ENCODE measurements around the gene GCNA.

The GCNA gene, protein sequence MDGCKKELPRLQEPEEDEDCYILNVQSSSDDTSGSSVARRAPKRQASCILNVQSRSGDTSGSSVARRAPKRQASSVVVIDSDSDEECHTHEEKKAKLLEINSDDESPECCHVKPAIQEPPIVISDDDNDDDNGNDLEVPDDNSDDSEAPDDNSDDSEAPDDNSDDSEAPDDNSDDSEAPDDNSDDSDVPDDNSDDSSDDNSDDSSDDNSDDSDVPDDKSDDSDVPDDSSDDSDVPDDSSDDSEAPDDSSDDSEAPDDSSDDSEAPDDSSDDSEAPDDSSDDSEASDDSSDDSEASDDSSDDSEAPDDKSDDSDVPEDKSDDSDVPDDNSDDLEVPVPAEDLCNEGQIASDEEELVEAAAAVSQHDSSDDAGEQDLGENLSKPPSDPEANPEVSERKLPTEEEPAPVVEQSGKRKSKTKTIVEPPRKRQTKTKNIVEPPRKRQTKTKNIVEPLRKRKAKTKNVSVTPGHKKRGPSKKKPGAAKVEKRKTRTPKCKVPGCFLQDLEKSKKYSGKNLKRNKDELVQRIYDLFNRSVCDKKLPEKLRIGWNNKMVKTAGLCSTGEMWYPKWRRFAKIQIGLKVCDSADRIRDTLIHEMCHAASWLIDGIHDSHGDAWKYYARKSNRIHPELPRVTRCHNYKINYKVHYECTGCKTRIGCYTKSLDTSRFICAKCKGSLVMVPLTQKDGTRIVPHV

DNA sequence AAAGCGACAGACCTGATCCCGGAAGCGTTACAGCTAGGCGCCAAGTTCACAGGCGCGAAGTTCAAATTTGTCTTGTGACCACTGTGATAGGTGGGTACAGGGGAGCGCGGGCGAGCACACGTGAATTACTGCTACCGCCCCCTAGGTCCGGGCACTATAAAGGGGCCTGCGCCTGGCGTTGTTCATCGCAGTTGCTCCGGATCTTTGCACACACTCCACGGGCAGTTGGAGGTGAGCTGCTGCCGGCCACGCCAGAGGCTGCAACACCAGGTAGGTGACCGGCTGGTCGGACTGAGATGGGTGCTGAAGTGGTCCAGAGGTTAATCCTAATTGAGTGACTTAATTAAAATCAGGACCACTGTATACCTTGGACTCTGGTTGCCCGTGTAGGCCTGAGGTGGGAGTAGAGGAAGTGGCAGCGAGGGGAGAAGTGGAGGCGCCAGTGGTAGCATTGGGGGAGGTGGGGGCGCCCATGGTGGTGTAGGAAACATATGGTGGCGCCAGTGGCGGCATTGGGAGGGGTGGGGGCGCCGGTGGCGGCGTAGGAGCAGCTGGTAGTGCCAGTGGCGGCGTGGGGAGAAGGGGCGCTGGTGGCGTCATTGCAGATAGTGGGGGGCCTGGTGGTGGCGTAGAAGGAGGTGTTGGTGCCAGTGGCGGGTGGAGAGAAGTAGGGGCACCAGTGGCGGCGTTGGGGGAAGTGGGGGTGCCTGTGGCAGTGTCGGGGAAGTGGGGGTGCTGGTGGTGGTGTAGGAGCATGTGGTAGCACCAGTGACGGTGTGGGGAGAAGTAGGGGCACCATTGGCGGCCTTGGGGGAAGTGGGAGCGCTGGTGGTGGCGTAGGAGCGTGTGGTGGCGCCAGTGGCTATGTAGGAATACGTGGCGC, at the start of gene GCNA:
Gene GCNA, plus strand, starts transcription at position 185 of the 883 bp plus-strand sequence. CDS start 2,385 bp downstream, outside the sequence.
- DNase-seq, result no peak

DNA sequence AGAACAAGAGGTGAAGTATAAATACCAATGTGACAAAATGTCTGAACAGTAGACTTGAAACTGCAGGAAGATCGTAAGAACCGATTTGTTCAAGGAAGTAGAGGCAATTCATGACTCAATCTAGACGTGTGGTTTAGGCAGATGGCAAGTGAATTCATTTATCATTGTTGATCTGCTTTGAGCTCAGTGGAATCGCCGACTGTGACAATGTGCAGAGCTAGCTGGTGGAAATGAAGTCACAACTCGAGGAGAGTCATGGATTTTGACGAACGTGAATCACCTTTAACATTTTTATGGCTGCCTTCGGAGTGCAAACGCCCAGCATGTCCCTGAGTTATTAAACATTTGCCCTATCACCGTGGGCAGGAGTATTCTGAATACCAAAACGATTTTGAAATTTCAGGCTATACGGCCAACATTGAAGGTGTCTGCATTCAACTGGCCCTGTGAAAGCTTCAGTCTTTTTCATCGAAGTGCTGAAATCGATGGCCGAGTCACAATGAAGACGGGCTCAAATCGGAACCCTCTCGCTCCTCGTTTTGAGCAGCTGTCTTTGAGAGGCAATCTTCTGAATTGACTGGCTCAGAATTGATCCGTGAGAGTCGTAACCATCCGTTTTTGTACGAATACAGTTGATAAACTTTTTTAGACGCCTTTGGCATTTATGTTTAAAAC, 46.0 kb upstream of the GCNA start:
- DNase-seq, result peak; percentile 33

DNA sequence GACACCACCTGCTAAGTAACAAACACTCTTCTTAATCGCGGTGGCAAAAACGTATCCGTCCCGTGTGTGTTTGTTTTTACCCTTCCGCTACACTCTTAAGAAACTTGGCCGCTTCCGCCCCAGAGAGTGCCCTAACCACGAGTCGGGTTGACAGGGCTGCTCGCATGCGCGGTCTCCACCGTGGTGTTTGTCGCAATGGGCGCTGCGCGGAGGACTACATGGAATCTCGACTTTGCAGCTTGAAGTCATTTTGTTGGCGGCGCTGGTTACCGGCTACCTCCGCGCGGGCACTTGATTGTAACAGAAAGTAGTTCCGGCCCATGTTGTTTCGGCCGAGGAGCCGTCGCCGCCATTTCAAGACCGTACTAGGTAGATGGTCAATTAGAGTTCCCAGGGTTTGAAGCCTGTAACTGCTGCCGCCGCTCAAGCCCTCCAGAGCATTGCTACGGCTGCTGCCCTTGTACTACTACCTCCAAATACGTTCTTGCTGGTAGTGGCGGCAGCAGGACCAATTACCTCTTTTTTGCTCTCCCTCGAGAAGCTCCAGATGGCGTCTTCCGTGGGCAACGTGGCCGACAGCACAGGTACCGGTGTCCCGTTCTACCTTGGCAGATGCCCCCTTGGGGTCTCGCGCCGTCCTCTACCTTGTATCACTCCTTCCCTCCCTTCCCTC, 45.3 kb upstream of the GCNA start, which contains the start of gene OGT:
Gene OGT, plus strand, starts transcription at position 352 of the 673 bp plus-strand sequence. Its CDS starts 196 bp downstream, at position 548.
- DNase-seq, result peak; percentile 84

DNA sequence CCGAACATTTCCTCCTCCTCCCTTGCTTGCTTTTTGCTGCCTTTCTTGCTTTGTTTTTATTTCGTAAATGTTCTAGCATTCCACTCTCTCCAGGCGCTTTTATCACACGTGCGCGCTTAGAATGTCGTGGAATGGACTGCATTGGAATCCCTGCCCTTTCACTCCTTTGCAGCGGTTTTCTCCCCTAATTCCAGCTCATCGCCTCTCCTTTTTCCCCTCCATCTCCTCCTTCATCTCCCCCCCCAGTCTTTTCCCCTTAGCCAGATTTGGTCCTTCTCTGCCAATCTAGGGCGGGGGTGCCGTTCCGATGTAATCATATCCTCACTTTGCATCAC, 44.8 kb upstream of the GCNA start:
- no peak for DNase-seq

DNA sequence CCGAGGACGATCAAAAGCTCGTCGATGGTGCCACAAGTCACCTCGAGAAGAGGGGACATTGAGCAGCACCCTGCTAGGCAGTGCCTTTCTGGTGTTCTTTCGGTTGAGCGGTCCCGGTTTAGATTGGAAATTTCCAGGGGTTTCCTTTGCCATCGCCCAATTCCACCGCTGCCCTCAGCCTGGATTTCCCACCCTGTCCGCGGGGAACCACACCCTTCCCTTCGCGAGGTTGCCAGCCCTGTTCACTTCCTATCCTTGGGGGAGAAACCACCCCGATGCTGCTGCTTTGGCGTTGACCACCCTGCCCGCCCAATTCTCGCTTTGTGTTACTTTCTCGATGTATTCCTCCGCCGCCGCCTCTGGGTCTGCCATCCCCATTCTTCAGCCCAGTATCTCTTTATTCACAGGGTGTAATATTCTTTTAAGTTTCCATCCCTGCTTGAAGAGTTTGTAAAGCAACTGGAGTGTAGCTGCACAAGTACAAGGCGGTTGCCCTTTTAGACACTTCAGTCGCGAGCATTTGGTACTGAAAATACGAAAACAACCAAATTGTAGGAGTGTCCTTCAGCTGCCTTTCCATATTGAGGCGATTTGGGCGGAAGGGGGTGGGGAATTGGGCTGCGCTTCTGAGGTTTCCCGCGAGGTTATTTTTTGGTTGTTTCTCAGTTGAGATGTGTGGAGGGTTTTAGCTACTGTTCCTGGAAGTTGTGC, 44.2 kb upstream of the GCNA start:
- DNase-seq, result peak; percentile 44

DNA sequence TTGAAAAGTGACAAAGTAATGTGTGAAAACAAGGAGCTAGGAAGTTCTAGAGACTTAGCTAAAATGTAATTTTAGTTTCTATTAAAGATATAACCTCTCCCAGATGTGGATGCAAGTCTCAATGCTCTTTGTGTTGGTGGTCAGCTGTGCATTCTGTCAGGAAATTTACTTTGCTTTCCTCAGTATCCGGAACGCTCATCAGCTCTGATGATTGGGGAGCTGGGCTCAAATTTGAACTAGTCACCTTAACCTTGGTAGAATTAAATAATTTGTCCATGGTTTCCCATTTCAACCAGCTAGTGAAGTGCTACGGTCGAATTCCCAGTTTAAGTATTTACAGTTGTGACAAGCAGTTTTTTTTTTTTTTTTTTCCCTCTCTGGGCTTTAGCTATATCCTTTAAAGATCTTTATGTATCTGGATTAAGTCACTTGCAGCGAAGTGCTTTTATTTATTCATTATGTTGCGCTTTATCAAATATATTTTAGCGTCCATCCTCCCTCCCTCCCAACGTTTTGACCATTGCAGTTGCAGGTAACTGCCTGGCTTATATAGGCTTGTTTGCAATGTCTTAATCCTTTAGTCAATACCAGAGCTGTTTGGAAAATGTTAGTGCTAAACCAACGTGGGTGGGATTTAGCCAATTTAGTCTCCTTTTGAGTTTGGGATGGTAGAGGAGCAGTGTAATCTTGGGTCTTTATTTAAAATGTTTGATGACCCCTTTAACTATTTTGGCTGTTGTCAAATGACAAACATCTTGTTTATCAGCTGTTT, 43.3 kb upstream of the GCNA start:
- no peak for DNase-seq

DNA sequence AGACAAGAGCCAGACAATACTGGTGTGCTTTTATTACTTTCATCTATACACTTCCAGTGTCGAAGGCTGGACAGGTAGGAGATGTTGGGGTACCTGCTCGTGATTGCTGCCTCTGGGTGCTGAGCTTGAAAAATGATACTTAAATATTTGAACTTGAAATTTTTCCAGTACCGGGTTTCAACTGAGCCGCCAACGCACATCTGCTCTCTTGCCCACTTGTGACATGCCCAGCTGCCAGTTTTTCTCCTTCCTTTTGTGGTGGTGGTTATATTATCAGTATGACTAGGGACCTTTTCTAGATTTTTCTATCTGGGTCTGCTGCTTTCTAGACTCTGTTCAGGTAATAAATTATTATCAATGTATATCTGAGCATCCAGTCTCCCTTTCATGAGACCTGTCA, 42.0 kb upstream of the GCNA start:
- DNase-seq, result no peak

DNA sequence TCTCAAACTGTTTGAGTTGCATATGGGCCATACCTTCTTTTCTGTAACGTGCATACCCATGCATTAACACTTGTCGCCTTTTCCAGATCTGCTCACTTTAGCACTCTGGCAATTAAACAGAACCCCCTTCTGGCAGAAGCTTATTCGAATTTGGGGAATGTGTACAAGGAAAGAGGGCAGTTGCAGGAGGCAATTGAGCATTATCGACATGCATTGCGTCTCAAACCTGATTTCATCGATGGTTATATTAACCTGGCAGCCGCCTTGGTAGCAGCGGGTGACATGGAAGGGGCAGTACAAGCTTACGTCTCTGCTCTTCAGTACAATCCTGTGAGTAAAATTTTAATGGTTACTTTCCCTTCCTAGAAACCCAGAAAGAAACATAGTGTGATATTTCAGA, 40.5 kb upstream of the GCNA start:
- no peak for DNase-seq

DNA sequence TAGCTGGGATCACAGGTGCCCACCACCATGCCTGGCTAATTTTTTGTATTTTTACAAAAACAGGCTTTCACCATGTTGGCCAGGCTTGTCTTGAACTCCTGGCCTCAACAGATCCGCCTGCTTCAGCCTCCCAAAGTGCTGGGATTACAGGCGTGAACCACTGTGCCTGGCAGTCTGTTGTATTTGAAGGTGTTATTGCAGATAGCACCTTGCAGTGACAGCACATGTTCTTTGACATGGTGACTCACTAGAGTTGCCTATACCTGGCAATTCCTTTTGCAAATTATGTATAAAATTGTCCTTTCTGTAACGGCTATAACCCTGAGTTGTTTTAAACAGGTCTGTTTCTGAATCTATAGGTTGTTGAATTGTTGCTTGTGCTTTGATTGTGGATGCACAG, 37.4 kb upstream of the GCNA start:
- no peak for DNase-seq

DNA sequence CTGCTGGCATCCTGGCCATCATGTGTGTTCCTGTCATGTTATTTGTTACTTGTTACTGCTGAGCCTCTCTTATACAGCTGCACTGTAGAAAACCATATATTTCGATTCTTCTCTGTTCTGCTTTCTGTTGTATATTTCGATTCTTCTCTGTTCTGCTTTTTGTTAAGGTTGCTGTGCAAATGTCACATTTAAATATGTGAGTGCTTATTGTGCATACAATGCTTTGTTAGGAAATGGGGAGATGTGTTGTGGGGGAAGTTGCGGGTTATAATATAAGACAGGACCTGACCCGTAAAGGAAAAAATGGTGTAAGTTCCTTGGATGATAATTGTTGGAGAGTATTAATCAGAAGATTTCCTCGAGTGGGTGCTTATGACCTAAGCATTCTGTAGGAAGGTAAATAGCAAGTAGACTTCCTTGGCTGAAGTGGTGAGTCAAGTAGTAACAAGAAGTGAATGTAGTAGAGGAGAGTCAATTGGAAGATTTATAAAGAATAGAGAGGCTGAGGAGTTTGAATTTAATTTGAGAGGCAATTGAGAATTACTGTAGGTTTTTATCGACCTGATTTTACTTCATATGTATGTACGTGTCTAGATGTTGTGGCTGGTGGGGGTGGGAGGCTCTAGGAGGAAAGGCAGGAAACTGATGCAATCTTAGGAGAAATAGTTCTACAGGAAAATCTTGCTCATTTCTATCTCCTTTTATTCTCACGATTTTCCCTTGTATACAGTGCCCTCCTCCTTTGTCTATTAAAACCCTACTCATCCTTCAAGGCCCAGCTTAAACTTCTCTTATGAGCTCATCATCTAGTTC, 36.8 kb upstream of the GCNA start:
- no peak for DNase-seq

DNA sequence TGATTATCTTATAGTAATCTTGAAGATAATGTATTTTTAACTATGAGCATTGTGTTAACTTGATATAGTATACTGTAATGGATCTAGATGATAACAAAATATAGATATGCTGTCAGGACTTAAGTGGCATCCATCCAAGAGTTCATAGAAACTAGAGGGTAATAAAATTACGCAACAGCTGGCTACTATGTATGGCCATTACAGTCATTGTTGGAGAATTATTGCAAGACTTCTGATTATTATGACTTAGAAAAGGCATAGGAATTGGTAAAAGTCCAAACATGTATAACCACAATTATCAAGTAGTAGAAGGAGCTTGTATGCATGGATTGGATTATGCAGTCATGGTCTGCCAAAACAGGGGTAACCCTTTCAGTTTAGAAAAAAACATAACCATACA, 35.8 kb upstream of the GCNA start:
- no peak for DNase-seq

DNA sequence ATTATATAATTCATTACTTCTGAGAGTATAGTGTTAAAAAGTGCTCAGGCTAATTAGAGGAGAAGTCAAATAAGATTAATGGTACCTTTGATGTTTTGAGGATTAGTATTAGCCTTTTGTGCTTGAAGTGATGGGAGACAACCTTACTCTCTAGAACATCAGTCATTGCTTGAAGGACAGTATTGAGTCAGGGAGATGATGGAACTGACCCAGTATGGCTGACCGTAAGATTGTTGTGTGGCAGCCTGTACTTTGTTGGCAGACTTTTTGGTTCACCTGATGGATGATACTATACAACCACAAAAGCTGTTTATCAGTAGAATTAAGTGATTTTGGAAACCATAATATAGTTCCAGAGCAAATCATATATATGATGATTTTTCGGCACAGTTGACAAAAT, 35.4 kb upstream of the GCNA start:
- no peak for DNase-seq

DNA sequence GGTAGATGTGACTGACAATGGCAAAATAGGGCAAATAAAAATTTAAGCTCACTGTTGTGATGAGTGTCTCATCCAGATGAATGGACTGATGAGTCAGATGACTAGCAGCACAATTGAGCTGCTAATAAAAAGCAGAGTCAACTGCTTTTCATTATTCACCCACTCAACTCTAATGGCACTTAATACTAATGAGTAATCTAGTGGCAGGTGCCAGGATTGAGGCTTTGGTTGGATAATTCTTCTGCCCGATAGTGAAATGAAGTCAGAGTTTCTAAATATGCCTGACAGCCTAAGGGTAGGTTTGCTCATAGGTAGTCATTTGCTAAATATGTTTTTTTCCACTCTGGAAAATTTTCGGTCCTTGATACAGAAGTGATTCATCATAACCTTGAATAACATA, 34.9 kb upstream of the GCNA start:
- no peak for DNase-seq

DNA sequence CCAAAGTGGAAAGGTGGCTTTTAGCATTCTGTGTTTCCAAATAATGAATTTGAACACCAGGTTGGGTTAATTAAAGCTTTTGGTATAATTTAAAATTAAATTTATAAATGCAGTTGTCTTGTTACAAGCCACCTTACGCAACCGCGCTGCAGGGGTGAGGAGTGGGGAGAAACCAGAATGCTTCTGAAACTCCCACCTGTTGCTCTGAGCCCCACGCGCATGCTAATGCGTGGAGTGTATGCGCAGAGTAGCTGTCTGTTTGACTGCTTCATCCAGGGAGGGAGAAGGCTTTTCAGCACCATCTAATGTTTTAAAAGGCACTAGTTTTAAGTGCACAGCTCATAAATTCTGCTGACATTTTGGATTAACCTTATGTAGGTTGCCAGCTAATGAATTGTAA, 32.9 kb upstream of the GCNA start:
- no peak for DNase-seq

DNA sequence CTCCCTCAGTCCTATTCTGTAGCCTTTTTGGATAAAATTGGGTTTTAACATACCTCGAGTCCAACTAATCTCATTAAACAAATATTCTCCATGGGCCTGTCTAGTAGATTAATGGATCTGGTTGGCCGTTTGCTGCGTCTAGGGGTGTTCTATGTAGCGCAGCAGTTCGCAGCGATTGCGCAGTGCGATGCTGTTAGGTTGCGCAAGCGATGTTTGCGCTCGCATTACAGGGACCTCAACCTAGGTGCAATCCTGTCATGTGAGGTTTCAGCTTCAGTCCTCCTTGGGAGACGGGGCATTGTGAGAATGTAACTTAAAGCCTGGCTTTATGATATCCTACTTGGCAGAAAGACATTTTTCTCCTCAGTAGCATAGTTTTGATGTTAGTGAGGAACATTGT, 31.4 kb upstream of the GCNA start:
- DNase-seq, result no peak

DNA sequence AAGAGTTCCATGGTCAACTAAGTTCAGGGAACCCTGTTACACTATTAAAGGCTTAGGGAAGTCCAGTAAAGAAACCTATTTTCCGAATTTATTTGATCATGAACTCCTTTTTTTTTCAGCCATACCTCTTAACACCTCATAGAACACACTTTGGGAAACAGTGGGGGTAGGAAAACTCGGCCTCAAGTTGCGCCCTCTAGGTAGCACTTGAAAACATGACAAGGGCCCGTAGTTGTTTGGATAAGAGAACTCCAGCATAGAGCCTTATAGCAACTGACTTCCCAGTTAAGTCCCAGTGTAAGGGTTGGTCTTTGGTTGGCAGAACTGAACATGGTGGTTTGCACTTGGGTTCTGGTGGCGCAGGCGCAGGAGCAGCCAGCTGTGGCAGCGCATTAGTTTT, 30.9 kb upstream of the GCNA start:
- no peak for DNase-seq

DNA sequence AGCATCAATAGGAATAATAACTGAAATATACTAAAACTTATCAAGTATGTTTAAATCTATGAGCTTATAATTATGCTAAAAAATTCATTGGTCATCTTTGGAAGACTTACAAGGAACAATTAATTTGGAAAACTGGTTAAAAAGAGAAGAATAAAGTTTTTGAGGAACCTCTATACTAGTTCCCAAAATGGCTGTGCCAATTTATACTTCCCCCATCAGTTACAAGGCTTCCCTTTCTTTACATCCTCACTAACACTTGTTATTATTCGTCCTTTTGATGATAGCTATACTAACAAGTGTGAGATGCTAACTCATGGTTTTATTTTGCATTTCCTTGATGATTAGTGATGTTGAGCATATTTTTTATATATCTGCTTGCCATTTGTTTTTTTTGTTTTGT, 28.3 kb upstream of the GCNA start:
- no peak for DNase-seq

DNA sequence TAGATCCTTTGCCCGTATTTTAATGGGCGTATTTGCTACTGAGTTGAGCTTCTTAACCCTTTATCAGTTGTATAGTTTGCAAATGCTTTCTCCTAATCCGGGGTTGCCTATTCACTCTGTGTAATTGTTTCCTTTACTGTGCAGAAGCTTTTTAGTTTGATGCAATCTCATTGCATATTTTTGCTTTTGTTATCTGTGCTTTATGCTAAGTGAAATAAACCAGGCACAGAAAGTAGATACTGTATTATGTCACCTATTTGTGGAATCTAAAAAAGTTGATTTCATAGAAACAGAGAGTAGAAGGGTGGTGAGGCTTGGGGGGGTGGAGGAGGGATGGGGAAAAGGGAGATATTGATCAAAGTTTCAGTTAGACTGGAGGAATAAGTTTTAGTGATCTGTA, 27.7 kb upstream of the GCNA start:
- DNase-seq, result no peak

DNA sequence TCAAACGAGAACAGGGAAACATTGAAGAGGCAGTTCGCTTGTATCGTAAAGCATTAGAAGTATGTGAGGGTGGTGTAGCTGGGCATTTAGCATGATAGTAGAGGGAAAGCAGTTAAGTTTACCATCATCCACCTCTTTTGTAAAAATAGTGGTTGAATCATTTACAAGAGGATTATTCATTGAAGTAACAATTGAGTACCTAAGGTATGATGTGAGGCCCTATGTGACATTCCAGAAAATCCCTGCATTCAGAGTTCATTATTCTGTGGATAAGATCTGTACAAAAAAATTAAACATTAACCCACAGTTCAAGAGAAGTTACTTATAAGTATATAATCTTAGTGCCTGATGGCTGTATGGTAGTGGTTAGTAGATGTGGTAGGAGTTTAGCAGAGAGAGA, 22.2 kb upstream of the GCNA start:
- no peak for DNase-seq

DNA sequence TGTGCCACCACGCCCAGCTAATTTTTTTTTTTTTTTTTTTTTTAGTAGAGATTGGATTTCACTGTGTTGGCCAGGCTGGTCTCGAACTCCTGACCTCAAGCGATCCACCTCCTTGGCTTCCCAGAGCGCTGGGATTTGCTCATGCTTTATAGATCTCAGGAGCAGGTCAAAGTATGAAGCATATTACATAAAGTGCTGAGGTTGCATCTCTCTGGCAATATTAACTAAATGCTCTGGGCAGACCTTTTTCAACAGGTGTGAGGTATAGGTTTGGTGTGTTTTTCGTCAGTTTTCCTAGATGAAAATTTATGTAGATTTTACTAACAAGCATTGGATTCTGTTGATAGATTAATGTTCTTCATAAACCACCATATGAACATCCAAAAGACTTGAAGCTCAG, 19.3 kb upstream of the GCNA start:
- no peak for DNase-seq

All from activated CD4-positive, CD25-positive, alpha-beta regulatory T cell treated with anti-CD3 and anti-CD28 coated beads, Interleukin-2, amount 50 U/mL, for 72 hours (primary cell).